GM12874 (cell line): ENCODE results near the gene SPATA24.

Source experiments
- TF ChIP-seq, protein P1 (sequence below): IDR thresholded peaks from 2 replicates; pipeline ENCODE4 v1.5.1; 2011; ENCODE audit warnings: low read depth, mild to moderate bottlenecking, control low read depth, low read length, moderate library complexity; ENCODE audit not compliant: insufficient read depth

The SPATA24 gene

DNA sequence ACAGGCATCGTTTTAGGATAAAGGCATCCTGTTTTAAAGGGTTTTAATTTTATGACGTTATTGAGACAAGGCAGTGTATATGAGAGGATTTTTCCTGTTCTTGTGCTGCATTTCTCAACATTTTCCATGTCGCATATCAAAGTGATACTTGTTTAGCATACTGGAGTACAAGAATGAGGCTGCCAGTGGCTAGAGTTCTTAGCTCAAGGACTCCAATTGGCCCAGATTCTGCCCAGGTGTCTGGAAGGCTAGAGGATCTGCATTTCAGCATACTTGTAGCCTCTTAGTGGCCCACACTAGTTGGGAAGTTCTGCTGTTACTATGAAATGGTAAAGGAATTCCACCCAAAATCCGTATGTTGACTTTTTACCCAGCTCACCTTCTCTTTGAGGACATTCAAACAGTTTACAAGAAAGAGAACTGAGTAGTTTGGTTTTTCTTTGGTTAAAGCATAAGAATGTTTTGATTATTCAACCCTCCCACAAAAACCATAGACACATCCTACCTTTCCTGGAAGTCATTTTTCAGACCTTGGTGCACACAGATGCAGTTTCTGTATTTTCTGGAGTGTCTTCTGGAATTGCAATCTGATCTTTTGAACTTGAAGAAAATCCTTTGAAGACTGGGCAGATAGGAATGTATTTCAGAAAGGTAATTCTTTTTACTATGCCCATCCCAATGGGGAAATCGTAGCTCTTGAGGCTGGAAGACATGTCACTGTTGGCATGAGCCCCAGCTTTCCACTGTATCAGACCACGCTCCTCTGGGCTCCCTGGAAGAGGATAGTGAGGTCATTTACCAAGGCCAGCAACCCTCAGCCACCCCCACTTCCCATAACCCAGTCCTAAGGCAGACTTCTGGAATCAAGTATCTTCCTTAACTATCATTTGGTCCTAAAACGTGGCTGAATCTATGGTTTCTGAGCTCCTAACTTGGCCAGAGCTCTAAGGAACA is 32.1 kb downstream of the SPATA24 start:
- TF ChIP-seq, protein P1, sequence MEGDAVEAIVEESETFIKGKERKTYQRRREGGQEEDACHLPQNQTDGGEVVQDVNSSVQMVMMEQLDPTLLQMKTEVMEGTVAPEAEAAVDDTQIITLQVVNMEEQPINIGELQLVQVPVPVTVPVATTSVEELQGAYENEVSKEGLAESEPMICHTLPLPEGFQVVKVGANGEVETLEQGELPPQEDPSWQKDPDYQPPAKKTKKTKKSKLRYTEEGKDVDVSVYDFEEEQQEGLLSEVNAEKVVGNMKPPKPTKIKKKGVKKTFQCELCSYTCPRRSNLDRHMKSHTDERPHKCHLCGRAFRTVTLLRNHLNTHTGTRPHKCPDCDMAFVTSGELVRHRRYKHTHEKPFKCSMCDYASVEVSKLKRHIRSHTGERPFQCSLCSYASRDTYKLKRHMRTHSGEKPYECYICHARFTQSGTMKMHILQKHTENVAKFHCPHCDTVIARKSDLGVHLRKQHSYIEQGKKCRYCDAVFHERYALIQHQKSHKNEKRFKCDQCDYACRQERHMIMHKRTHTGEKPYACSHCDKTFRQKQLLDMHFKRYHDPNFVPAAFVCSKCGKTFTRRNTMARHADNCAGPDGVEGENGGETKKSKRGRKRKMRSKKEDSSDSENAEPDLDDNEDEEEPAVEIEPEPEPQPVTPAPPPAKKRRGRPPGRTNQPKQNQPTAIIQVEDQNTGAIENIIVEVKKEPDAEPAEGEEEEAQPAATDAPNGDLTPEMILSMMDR, result no peak

DNA sequence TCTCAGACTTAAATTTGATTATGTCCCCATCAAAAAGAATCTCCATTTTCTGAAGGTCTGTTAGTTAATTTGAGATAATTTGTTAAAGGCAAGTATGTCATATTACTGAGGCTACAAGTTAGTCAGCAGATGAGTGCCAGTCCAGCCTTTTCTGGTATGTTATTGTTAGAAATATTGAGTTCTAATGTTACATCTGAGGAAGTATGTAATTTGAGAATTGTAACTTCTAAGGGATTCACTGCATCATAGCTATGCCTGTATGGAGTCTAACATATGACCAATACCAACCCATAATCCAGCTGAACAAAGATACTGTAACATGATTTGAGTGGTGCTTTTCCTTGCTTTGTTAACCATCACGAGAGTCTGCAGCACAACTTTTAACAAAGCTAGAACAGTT is 34.7 kb downstream of the SPATA24 start:
- TF ChIP-seq, protein P1, result no peak

DNA sequence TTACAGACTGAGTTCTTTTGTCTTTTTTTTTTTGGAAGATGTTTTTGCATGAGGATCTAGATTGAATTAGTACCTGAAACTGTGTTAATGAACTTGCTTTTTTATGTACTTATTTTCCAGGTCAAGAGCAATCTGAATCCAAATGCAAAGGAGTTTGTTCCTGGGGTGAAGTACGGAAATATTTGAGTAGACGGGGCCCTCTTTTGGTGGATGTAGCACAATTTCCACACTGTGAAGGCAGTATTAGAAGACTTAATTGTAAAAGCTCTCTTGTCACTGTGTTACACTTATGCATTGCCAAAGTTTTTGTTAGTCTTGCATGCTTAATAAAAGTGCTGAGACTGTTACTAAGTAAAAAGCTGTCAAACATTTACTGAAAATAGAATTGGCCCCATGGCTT is 35.3 kb downstream of the SPATA24 start:
- TF ChIP-seq, protein P1, result no peak

GRCh38 chr5:139364466-139364865 is 39.4 kb downstream of the SPATA24 start:
- TF ChIP-seq, protein P1, result no peak

- TF ChIP-seq, protein P1, result no peak
Observed at GRCh38 chr5:139363937-139364336, 40.0 kb downstream of the SPATA24 start.

GRCh38 chr5:139361835-139362429 is 42.0 kb downstream of the SPATA24 start:
- TF ChIP-seq, protein P1, result no peak

- TF ChIP-seq, protein P1, result no peak
Observed at GRCh38 chr5:139360384-139360783, 43.5 kb downstream of the SPATA24 start.
